GM11168 (cell line): Measurements from ENCODE around the gene NSMCE3.
"Not testable (repeated sequence)": the region's sequence is repeated elsewhere in the genome, so short reads cannot be mapped to it uniquely, and the experiment has no call there.

ENCODE experiments used
- in situ Hi-C: fragments of 300-500 bp; cut with MboI; formaldehyde crosslinking; loops from one replicate; pipeline ENCODE4 v1.12.0; 2022; ENCODE audit warnings: low sequenced_read_pairs; ENCODE audit not compliant: unreplicated experiment

The NSMCE3 gene

DNA sequence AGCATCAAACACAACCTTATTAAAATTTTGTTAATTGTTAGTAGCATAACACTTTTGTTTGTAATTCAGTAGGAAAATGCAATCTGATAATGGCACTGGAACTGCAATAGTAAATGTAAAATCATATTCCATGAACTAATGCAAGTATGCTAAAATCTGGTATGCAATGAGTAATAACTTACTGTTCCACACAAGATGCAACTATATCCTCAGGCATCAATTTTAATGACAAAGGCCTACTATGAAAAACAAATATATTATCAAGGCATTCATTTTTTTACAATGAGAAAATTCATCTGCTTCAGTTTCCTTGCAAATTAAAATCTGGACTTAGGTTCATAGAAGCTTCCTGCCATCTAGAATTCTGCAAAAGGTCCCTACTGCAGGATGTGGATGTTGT is 1.4 kb upstream of the NSMCE3 start:
- in situ Hi-C loops = no loop called here

DNA sequence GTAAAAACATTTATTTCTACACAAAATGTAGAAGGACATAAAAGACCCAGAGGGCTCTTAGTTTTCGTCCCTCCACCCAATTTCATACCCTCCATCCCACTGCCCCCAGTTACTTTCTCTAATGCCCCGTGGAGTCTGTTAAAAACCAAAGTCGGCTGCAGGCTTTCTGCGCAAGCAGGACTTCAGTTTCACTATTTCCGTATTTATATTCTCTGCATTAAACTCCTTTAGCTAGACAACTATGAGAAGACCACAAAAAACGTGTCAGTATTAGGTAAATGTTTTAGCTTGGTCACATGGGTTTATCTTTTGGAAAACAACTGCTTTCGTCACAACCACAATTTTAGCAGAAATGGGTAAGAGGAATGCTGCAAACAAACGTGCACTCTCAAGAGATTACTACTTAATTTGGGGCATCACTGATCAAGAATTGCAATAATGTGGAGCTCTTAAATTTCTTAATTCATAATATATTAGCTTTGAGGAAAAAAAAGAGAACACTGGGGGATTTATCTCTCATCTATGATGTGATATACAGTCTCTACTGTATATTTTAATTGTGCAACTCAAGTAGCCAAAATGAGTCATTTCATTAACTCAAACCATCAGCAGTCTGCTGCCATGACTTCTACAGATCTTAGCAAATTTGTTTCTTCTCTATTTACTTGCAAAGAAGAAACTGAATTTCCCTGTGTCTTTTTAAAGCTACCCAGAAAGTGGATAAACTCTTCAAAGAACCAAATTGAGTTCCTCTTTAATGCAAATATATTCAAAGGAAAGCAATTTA is 740 bp upstream of the NSMCE3 start:
- in situ Hi-C loops = no loop called here

DNA sequence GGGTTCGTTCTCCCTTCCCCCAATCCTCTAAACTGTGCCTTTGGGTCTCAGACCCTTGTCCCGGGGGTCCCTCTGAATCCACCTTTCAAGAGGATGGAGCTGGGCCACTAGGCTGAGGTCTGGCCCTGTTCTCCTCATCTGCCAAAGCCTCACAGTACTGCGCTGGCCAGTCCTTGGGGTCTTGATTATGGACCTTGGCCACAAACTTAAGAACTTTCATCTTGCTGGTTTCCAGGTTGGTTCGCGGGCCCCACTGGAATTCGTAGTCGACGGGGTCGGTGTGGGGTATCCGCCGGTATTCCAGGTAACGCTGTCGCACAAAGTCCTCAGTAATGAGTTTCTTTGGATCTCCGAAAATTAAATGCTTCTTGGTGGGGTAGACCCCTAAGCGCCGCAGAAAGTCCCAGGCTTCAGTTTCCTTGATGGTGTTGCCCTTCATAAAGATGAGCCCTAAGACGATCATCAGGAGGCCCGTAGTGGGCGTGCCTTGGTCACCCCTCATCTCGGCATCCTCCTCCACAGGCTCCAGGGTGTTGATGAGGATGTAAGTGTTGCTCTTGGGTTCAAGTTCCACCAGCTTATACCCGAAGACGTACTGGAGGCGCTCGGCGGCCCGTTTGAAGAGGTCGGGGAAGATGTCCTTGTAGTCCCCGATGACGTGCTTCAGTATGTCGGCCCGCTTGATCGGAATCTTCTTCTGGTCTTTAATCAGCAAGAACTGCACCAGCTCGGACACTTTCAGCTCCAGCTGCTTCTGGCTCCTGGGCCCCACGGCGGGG is 727 bp downstream of the NSMCE3 start:
- in situ Hi-C loops = no loop called here

- in situ Hi-C loops = no loop called here
Measured at GRCh38 chr15:29266052-29266582, 3.5 kb downstream of the NSMCE3 start.

GRCh38 chr15:29263289-29263688 is 6.3 kb downstream of the NSMCE3 start:
- in situ Hi-C loops = no loop called here

DNA sequence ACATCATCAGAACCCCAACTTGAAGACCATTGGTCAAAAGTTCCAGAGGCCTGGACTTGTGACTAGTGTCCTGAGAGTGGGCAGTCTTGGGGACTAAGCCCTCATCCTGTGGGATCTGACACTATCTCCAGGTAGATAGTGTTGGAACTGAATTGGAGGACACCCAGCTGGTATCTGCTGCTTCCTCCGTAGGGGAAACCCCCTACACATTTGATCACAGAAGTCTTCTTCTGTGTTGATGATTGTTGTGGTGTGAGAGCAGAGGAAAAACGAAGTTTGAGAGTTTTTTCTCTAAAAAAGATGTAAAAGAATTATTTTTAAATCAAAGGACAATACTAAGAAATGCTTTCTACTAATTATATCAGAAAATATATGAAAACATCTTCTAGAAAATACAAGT is 6.9 kb downstream of the NSMCE3 start:
- in situ Hi-C loops = no loop called here

DNA sequence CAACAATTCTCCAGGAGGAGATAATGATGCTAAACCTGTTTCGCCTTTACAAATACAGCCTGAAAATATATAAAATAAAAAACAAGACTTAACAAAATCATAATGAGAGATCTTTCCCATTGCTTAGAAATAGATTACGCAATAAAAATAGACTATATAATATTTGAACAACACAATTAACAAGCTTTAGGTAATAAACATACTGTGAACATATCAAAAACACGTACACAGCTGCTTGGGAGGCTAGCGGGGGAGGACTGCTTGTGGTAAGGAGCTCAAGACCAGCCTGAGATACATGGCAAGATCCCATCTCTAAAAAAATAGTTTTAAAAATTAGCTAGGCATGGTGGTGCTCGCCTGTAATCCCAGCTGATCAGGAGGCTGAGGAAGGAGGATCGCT is 8.7 kb downstream of the NSMCE3 start:
- in situ Hi-C loops = no loop called here

- in situ Hi-C loops = no loop called here
Measured at GRCh38 chr15:29259233-29259632, 10.4 kb downstream of the NSMCE3 start.

DNA sequence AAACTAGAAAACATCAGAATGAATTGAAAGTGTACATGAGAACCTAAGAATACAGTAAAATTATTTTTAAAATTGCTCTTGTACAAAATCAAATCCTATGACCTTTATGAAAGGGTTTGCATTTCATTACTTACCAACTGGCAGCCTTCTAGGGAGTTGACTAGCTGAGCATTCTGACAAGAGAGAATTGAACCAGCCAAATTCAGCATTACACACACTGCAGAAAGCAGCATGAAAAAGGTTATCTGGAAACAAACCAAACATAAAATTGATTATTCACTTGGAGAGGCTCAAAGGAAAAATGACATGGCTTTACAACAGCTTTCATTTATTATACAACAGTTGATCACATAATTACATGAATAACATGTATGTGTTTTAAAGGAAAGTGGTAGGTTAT is 17.4 kb downstream of the NSMCE3 start:
- in situ Hi-C loops = no loop called here

- in situ Hi-C loops = no loop called here
Measured at GRCh38 chr15:29244544-29244943, 25.1 kb downstream of the NSMCE3 start.

DNA sequence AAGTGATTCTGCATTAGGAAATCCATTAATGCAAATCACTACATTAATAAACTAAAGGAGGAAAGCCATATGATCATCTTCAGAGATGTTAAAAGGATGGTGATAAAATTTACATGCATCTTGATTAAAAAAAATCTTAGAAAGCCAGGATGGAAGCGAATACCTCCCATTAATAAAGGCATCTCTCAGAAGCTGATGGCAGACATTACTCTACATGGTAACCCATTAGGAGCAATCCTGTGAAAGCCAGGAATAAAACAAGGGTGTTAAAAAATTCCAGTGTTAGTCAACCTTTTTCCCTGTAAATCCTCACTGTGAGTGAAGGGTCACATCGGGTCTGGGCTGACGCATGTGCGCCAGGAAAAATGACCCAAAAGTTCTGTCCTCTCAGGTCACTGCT is 25.5 kb downstream of the NSMCE3 start:
- in situ Hi-C loops = no loop called here

DNA sequence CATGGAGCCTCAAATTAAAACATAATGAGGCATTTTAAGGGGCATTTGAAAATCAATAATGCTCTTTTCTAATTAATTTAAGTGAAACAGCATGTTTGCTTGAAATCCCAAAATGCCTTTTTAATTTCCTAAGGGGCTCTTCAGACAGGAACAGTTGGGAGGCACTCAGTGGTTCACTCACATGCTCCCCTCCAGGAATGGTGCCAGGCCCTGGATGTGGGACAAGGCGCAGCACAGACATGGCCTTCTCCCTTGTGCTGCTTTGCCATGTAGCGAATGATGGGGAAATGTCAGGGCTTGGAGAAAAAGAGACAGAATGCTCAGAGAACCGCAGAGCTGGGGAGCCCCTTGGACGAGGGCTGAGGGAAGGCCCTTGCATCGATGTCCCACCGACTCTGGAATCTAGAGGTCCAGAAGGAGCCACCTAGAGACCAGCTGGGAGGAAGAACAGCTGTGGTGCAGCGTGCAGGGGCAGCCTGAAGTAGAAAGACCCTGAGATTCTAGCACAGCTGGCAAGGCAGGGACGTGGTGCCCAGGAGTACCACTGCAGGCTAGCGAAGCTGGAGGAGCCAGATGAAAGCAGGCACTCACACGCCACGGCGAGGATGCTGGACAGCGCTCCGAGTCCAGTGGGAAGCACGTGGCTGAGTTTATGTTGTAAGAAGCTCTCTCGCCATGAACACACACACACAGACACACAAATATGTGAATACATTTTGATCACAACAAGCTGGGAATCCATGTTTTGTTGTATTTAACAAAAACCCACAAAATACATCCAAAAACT is 27.0 kb downstream of the NSMCE3 start:
- in situ Hi-C loops = no loop called here

DNA sequence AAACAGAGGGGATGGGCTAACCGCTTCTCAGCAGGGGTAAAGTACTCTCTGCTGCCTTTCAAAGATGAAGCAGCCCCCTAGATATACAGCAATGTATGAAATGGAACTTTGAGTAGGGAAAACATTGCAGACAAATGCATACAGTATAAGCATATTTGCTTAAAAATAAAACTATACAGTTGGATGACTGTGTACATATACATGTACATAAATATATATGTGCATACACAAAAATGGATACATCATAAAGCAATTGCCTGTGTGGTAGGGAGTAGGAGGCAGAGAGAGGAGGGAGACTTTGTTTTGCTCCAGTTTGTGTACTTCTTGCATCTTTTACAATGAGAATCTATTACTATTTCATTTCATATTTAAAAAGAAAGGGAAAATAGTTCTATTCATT is 28.4 kb downstream of the NSMCE3 start:
- in situ Hi-C loops = no loop called here

- in situ Hi-C loops = no loop called here
Measured at GRCh38 chr15:29239395-29239794, 30.2 kb downstream of the NSMCE3 start.

DNA sequence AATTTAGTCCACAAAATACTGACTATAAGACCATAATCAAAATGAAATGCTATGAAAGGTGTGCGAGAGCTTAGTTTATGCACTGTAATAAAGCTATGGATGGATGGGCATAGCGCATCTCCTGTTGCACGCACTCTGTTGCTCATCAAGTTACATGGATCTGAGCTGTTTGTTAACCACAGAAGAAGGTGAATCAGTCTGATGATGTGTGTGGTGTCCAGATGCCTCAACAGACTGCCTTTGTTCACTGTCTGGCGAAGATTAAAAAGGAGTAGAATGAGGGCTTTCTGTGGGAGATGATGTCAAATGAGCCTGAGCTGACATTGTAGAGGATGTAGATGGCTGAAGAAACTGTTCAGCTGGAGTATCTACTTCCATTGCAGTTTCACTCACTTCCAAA is 36.1 kb downstream of the NSMCE3 start:
- in situ Hi-C loops = no loop called here

DNA sequence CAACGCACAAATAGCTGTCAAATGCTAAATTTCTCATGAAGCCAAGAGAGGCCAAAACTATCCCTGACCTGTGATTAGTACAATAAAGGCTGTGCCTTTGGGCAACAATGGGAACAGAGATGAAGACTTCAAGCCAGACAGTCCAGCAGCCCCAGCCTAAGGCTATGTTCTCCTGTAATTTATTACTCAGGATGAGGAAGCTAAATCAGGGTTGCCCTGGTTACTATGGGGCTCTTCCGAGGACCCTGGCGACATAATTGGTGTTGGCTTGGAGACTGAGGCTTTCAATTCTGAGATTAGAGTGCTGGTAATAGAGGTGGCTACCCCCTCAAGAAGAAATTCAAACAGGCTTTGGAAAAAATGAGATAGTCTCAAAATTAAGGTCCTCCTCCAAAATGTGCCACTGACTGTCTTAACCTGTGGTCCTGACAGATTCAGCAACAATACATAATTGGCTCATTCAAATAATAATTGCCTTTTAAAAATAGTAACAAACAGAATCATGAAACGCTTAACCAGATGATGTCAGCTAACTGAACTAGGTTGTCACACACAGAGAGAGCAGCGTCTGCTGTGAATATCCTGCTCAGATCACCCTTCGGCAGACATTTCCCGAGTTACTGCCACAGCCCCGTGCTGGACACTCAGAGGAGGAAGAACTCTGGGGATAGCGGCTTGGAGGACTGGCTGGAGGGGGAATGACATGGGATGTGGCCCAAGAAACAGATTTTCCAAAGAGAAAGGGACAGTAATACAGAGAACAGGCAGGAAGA is 43.0 kb downstream of the NSMCE3 start:
- in situ Hi-C loops = no loop called here

- in situ Hi-C loops = no loop called here
Measured at GRCh38 chr15:29225534-29226234, 43.9 kb downstream of the NSMCE3 start.

- in situ Hi-C loops = not testable (repeated sequence)
Measured at GRCh38 chr15:29224987-29225363, 44.6 kb downstream of the NSMCE3 start.

- in situ Hi-C loops = not testable (repeated sequence)
Measured at GRCh38 chr15:29224235-29224986, 45.2 kb downstream of the NSMCE3 start.
